Body of pancreas (tissue), 2 donors: ENCODE results near the gene PNMA6F. TPM values are rescaled to one million over a fixed set of nuclear protein-coding genes. Genes with fewer than 3 reads are reported as not detected.

Experiments
- small RNA-seq: library from RNA; depleted of rRNA; stranded (forward); fragments of <200 nt; gene quantifications from one replicate; pipeline ENCODE3, GENCODE V24; 2016
- total RNA-seq, 2 donors: library from RNA; depleted of rRNA; stranded (reverse); fragments of >200 nt; gene quantifications; one replicate each; pipeline ENCODE4 v1.1.0, GENCODE V29; 2016

PNMA6F gene
- total RNA-seq, 2 donors from 2014 or later, result not detected

Small RNA genes lying within 50 kb of the gene (small RNA-seq; reads per million reads assigned to genes)
- gene AC152007.1, result not detected

Other genes with a start within 250 kb of the PNMA6F start
- gene PNMA6A, start 249.3 kb downstream of the PNMA6F start, total RNA-seq, result 1 to 10 TPM; 1.3 to 2.1 TPM
- gene MAGEA1, start 142.5 kb downstream of the PNMA6F start, total RNA-seq, result not detected
- 10 to 100 TPM in 1 of 2 donors, 1 to 10 TPM in 1; 8.0 to 12.2 TPM for gene ZNF275, start 12.4 kb upstream of the PNMA6F start, total RNA-seq
- gene PNMA6E, start 79.6 kb upstream of the PNMA6F start, total RNA-seq, result not detected
- gene ZFP92, start 89.7 kb upstream of the PNMA6F start, total RNA-seq, result under 1 TPM; 0.33 to 0.78 TPM
- 1 to 10 TPM; 1.0 to 1.6 TPM for gene TREX2, start 124.3 kb upstream of the PNMA6F start, total RNA-seq
- gene HAUS7, start 148.8 kb upstream of the PNMA6F start, total RNA-seq, result 10 to 100 TPM in 1 of 2 donors, 1 to 10 TPM in 1; 3.1 to 38.2 TPM
- gene BGN, start 173.2 kb upstream of the PNMA6F start, total RNA-seq, result 10 to 100 TPM; 30.7 to 34.0 TPM
- gene ATP2B3, start 195.9 kb upstream of the PNMA6F start, total RNA-seq, result not detected